HG02798 (cell line): ENCODE results near the gene PRXL2B.
"Not testable (repeated sequence)": the region's sequence is repeated elsewhere in the genome, so short reads cannot be mapped to it uniquely, and the experiment has no call there.

Experiments
- ATAC-seq: cut with Tn5 transposase; IDR thresholded peaks from one replicate; pipeline ENCODE4 v1.9.1; 2021; ENCODE audit warnings: mild to moderate bottlenecking; ENCODE audit not compliant: unreplicated experiment, poor library complexity

Gene PRXL2B

GRCh38 chr1:2549367-2550029 lies 37.1 kb upstream of the PRXL2B start:
- not testable (repeated sequence) for ATAC-seq

- ATAC-seq: not testable (repeated sequence)
These were observed 36.2 kb upstream of the PRXL2B start for GRCh38 chr1:2550309-2550861.

- not testable (repeated sequence) for ATAC-seq
These were observed 35.0 kb upstream of the PRXL2B start for GRCh38 chr1:2551544-2551943.

- ATAC-seq: no peak
These were observed 34.4 kb upstream of the PRXL2B start for GRCh38 chr1:2552189-2552588.

GRCh38 chr1:2553076-2553475 lies 33.5 kb upstream of the PRXL2B start:
- ATAC-seq: not testable (repeated sequence)

DNA sequence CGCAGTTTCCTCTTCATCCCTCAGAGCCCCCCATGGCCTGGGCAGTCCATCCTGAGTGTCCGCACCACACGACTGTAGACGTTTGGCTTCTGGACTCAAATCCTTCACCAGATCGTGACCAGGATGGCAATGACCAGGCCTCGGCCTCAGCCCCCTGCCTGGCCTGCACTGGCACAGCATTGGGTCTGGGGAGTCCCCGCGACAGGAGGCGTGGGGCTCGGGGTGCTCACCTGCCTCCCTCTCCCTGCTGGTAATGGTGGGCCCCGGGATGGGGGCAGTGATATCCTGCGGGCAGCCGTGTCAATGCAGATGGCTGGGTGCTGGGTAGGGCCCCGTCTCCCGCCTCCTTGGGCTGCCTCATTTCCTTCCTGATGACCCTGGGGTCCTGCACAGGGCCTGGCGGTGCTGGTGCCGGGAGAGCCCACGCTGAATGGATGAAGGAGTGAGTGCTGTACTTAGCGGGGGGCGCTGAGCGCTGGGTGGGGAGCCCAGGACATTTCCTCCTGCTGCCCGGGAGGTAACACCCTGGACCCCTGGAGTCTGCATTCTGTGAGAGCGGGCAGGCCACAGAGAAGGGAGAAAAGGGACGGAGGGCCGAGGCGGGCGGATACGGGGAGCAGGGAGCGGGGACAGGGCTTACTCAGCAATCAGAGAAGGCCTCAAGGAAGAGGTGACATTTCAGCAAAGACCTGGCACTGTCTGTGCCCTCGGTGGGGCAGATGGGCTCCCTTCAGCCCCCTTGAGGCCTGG lies 32.5 kb upstream of the PRXL2B start:
- no peak for ATAC-seq

DNA sequence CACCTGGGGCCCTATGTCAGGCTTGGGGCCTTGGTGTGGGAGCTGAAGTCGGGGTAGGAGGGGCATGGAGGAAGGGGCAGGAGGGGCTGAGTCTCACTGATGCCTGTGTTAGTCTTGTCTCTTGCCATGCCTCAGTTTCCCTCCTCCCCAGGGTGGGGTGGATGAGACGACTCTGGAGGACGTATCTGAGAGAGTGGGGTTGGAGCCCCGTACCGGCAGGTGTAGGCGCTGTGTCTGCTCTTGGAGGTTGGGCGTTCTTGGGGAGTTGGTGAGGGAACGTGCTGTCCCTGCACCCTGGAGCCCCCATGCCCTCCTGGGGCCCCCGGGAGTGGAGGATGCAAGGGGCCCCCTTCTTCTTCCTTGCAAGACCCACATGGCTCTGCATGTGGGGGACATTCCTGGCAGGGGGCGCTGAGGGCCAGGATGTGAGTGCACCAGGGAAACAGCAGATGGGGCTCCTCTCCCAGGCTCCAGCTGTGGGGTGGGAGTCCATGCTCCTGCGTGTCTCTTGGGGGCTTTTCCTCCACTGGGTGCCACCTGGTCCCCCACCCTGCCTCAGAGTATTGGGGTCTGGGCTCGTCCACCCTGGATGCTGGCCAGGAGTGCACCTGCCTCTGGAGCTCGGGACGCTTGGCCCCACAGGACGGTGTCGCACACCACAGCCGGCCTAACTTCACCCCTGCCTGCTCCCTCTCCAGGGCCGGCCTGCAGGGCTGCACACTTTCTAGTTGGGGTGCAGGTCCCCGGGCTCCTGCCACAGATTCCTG lies 31.8 kb upstream of the PRXL2B start:
- no peak for ATAC-seq

- ATAC-seq: peak; percentile 36
These were observed 30.8 kb upstream of the PRXL2B start for GRCh38 chr1:2555634-2556276.

- peak; percentile 44 for ATAC-seq
These were observed 30.3 kb upstream of the PRXL2B start, which contains the start of gene TNFRSF14 for GRCh38 chr1:2556277-2556677. TSS of gene TNFRSF14 (plus strand) at chr1:2556371. CDS start at chr1:2556665, 294 bp downstream.

- no peak for ATAC-seq
These were observed 29.7 kb upstream of the PRXL2B start for GRCh38 chr1:2556678-2557481.

DNA sequence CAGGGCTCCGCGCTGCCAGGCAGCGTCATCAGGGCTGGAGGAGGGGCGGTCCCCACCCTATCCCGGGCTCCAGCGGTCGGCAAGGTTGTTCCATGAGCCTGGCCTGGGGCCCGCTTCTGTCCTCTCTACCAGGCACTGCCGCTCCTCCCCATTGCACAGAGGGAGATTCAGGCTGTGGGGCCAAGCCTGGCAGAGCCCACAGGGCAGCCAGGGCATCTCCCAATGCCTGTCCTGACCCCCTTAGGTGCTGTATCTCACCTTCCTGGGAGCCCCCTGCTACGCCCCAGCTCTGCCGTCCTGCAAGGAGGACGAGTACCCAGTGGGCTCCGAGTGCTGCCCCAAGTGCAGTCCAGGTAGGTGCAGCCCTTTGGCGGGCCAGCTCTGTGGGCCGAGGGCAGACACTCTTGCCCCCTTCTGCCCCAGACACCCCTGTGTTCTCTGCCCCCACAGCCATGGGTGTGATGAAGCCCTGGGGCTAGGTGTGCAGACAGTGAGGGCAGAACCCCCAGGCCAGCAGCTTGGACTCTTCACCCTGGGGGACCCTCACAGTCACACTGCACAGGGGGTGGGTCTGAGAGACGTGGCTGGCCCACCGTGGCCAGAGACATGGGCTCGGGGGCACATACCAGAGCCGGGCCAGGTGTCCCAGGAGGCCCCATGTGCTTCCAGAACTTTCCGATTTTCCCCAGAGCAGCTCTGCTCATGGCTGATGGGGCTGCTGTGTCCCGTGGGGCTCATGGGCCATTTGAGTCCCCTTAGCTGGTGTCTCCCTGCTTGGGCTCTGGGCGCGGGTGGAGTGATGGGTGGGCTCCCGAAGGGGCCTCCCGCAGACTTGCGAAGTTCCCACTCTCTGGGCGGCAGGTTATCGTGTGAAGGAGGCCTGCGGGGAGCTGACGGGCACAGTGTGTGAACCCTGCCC lies 28.8 kb upstream of the PRXL2B start:
- ATAC-seq: no peak

GRCh38 chr1:2558420-2558819 lies 28.2 kb upstream of the PRXL2B start:
- ATAC-seq: no peak

- ATAC-seq: no peak
These were observed 27.7 kb upstream of the PRXL2B start for GRCh38 chr1:2558861-2559260.

- ATAC-seq: no peak
These were observed 26.9 kb upstream of the PRXL2B start for GRCh38 chr1:2559509-2560298.

- no peak for ATAC-seq
These were observed 26.1 kb upstream of the PRXL2B start for GRCh38 chr1:2560299-2561073.

DNA sequence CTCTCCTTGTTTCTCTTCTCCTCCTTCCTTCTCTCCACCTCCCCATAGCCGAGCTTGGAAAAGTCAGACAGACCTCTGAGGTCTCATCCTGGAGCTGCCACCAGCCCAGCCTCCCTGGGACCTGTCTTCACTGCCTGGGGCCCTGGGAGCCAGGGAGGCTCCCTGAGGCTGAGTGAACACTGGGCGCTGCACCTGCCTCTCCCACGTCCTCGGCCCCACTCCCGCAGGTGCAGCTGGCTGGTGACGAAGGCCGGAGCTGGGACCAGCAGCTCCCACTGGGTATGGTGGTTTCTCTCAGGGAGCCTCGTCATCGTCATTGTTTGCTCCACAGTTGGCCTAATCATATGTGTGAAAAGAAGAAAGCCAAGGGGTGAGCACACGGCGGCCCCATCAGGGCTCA lies 25.1 kb upstream of the PRXL2B start:
- ATAC-seq: no peak
